Vagina (tissue), 2 donors: Measurements from ENCODE around the gene SLC16A9. TPM values are rescaled to one million over a fixed set of nuclear protein-coding genes. Genes with fewer than 3 reads are reported as not detected.
"Not testable (repeated sequence)": the region's sequence is repeated elsewhere in the genome, so short reads cannot be mapped to it uniquely, and the experiment has no call there.

Experiments
- DNase-seq, 2 donors: peaks; one replicate each; pipeline ENCODE4 v3.0.0-alpha.2; 2017; ENCODE audit errors: extremely low spot score in 2 of 2
- H3K27ac ChIP-seq: fragments of 200-600 bp; sonication (generic); one replicate; pipeline ENCODE4 v1.5.1; 2019
- H3K27me3 ChIP-seq: fragments of 200-600 bp; sonication (generic); one replicate; pipeline ENCODE4 v1.5.1; 2019
- H3K36me3 ChIP-seq, 2 donors: fragments of 200-600 bp; sonication (generic); one replicate each; pipeline ENCODE4 v1.5.1; 2017 to 2019
- H3K4me1 ChIP-seq: fragments of 200-600 bp; sonication (generic); one replicate; pipeline ENCODE4 v1.5.1; 2019
- H3K4me3 ChIP-seq, 2 donors: fragments of 200-600 bp; sonication (generic); 1 replicate in 1 of 2; 2 replicates in 1 of 2; pipeline ENCODE4 v1.5.1; 2016 to 2019
- H3K9me3 ChIP-seq: fragments of 200-600 bp; sonication (generic); one replicate; pipeline ENCODE4 v1.5.1; 2019
- POLR2A ChIP-seq, 2 donors: fragments of 450-650 bp; IDR thresholded peaks; one replicate each; pipeline ENCODE4 v1.6.1; 2017; ENCODE audit warnings: antibody characterized with exemption in 2 of 2, mild to moderate bottlenecking in 2 of 2, moderate library complexity in 2 of 2
- POLR2AphosphoS5 ChIP-seq, 2 donors: sonication (generic); formaldehyde crosslinking; IDR thresholded peaks; one replicate each; pipeline ENCODE4 v1.9.0; 2017; ENCODE audit warnings: antibody characterized with exemption in 2 of 2, mild to moderate bottlenecking in 2 of 2, low read depth in 1 of 2; ENCODE audit not compliant: insufficient read depth in 1 of 2
- intact Hi-C: fragments of 100-400 bp; cut with DNase I; formaldehyde crosslinking; loops from one replicate; pipeline ENCODE4 v1.15.1; 2023
- total RNA-seq: library from RNA; depleted of rRNA; stranded (reverse); fragments of >200 nt; gene quantifications from one replicate; pipeline ENCODE4 v1.2.3, GENCODE V29; 2016
- TF ChIP-seq, protein P1 (sequence below), 3 experiments: fragments of 450-650 bp in 2 of 3; fragments of 200-600 bp in 1 of 3; sonication (generic) in 1 of 3; IDR thresholded peaks; one replicate each; pipeline ENCODE4 v1.5.1; 2017 to 2019; ENCODE audit warnings: antibody characterized with exemption in 3 of 3, mild to moderate bottlenecking in 2 of 3, moderate library complexity in 2 of 3

SLC16A9 gene
- total RNA-seq, 1 donor from 2014 or later: 3.7 TPM

DNA sequence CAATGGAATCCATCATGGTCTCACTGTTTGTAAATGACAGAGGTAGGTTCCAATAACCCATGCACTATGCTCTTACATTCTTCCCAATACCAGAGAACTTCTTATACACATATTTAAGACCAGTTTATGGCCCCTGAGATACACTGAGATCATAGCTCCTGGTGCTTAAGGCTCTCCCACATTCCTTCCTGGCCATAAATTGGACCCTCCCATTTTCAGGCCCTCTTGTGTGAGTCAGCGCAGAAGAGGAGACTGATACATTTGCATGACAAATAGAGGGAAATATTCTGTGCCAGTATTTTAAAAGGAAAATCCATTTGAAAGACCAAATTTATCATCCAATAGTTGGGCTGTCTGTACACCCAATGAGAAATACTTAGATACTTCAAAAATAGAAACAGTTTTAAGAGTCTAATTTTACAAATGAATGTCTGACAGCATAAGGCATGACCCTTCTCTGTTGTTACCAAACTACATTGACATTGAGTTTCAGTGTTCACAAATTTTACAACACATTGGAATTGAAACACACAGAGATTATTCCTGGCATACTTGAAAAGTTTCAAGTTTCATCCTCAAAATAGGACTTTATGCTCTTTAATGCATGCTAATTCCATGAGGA, 35.3 kb downstream of the SLC16A9 start:
- no peak for DNase-seq
- Histone ChIP-seq H3K9me3 (no peaks in the 10 kb centered on the region), H3K36me3 (no peaks in the 10 kb centered on the region), H3K27ac (peak overlapping the region; percentile 41), H3K4me1 (peaks cover 12% of the 10 kb centered on the region), H3K4me3 (no peak overlapping the region), H3K27me3 (no peaks in the 10 kb centered on the region)
- intact Hi-C loops: no loop called here
- TF ChIP-seq POLR2A (IDR thresholded peaks at IDR 0.05) (no peak), POLR2AphosphoS5 (IDR thresholded peaks at IDR 0.05; ENCODE audit: insufficient read depth in 1 of 2, low read depth in 1 of 2) (peak in 1 of 2 donors; percentile 53)
- TF ChIP-seq, protein P1, sequence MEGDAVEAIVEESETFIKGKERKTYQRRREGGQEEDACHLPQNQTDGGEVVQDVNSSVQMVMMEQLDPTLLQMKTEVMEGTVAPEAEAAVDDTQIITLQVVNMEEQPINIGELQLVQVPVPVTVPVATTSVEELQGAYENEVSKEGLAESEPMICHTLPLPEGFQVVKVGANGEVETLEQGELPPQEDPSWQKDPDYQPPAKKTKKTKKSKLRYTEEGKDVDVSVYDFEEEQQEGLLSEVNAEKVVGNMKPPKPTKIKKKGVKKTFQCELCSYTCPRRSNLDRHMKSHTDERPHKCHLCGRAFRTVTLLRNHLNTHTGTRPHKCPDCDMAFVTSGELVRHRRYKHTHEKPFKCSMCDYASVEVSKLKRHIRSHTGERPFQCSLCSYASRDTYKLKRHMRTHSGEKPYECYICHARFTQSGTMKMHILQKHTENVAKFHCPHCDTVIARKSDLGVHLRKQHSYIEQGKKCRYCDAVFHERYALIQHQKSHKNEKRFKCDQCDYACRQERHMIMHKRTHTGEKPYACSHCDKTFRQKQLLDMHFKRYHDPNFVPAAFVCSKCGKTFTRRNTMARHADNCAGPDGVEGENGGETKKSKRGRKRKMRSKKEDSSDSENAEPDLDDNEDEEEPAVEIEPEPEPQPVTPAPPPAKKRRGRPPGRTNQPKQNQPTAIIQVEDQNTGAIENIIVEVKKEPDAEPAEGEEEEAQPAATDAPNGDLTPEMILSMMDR (IDR thresholded peaks at IDR 0.05): no peak

GRCh38 chr10:59672150-59672875, 37.3 kb downstream of the SLC16A9 start:
- peaks cover 5% of the 10 kb centered on the region for H3K4me1 ChIP-seq
- no peaks in the 10 kb centered on the region for H3K9me3 ChIP-seq
- H3K27me3 ChIP-seq: no peaks in the 10 kb centered on the region
- H3K36me3 ChIP-seq: no peaks in the 10 kb centered on the region
- DNase-seq: no peak
- H3K4me3 ChIP-seq: no peak overlapping the region
- TF ChIP-seq, protein P1 (IDR thresholded peaks at IDR 0.05): no peak
- TF ChIP-seq POLR2A (IDR thresholded peaks at IDR 0.05) (no peak), POLR2AphosphoS5 (IDR thresholded peaks at IDR 0.05; ENCODE audit: insufficient read depth in 1 of 2, low read depth in 1 of 2) (no peak)
- H3K27ac ChIP-seq: no peak overlapping the region
- intact Hi-C loops: no loop called here

DNA sequence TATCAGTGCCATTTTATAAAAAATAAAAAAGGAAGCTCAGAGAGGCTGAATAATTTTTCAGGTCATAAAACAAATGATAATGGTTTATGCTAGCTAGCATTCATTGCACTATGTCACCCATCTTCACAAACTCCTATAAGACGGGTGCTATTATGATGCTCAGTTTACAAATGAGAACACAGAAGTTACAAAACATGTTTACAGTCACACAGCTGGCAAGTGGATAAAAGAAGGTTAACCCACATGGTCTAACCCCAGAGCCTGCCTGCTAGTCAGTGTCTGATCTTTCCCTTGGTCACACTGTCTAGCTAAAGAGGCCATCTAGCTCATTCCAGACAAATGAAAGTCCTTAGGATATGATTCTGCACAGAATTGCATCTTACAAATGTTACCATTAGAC, 39.4 kb downstream of the SLC16A9 start:
- Histone ChIP-seq H3K36me3 (peaks cover 0 to 9% of the 10 kb centered on the region in 2 donors), H3K4me1 (no peaks in the 10 kb centered on the region), H3K9me3 (no peaks in the 10 kb centered on the region), H3K27ac (no peak overlapping the region), H3K27me3 (no peaks in the 10 kb centered on the region), H3K4me3 (no peak overlapping the region)
- no peak for DNase-seq
- intact Hi-C loops: no loop called here
- no peak for TF ChIP-seq POLR2A (IDR thresholded peaks at IDR 0.05)
- no peak for TF ChIP-seq POLR2AphosphoS5 (IDR thresholded peaks at IDR 0.05; ENCODE audit: insufficient read depth in 1 of 2, low read depth in 1 of 2)
- TF ChIP-seq, protein P1 (IDR thresholded peaks at IDR 0.05): no peak

DNA sequence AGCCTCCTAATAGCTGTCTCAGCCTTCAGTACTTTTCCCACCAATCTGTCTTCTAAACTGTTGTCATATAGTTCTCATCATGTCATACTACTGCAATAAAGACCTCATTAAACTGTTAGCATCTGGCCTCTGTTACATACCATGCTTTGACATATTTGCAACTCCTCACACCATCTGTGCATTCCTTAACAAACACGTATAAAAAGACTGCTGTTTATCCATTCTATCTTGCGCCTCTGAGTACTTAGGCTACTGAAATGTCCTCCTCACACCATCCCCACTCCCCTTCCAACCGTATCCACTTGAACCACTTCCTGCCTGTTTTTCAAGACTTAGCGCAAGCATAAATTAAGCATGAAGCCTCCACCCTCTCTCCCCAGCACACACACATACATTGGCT, 41.6 kb downstream of the SLC16A9 start:
- Histone ChIP-seq H3K27me3 (no peaks in the 10 kb centered on the region), H3K4me3 (no peak overlapping the region), H3K36me3 (peaks cover 0 to 9% of the 10 kb centered on the region in 2 donors), H3K4me1 (no peaks in the 10 kb centered on the region), H3K9me3 (no peaks in the 10 kb centered on the region), H3K27ac (no peak overlapping the region)
- intact Hi-C loops: no loop called here
- DNase-seq: no peak
- TF ChIP-seq POLR2AphosphoS5 (IDR thresholded peaks at IDR 0.05; ENCODE audit: insufficient read depth in 1 of 2, low read depth in 1 of 2) (no peak), POLR2A (IDR thresholded peaks at IDR 0.05) (no peak)
- TF ChIP-seq, protein P1 (IDR thresholded peaks at IDR 0.05): no peak

- H3K4me1 ChIP-seq: no peaks in the 10 kb centered on the region
- peaks cover 0 to 9% of the 10 kb centered on the region in 2 donors for H3K36me3 ChIP-seq
- TF ChIP-seq, protein P1 (IDR thresholded peaks at IDR 0.05): no peak
- TF ChIP-seq POLR2A (IDR thresholded peaks at IDR 0.05) (no peak), POLR2AphosphoS5 (IDR thresholded peaks at IDR 0.05; ENCODE audit: insufficient read depth in 1 of 2, low read depth in 1 of 2) (no peak)
- no peaks in the 10 kb centered on the region for H3K27me3 ChIP-seq
- H3K27ac ChIP-seq: no peak overlapping the region
- H3K4me3 ChIP-seq: no peak overlapping the region
- DNase-seq: no peak
- H3K9me3 ChIP-seq: no peaks in the 10 kb centered on the region
- intact Hi-C loops: no loop called here
Observed at GRCh38 chr10:59666310-59666709, 43.3 kb downstream of the SLC16A9 start.

- H3K9me3 ChIP-seq, DNase-seq, H3K27ac ChIP-seq, H3K27me3 ChIP-seq, intact Hi-C loops, H3K4me3 ChIP-seq, H3K36me3 ChIP-seq, H3K4me1 ChIP-seq: not testable (repeated sequence)
Observed at GRCh38 chr10:59663213-59663612, 46.4 kb downstream of the SLC16A9 start.
